Stimulated activated CD4-positive, alpha-beta T cell treated with anti-CD3 and anti-CD28 coated beads, TNF-alpha, amount 100 ng/mL, for 1 hour (primary cell): ENCODE measurements around the gene COX6A2.

Experiments used
- DNase-seq, 3 donors: peaks; one replicate each; pipeline ENCODE4 v3.0.0-alpha.2; 2020; ENCODE audit warnings: low read depth in 3 of 3, low spot score in 1 of 3

Gene COX6A2

DNA sequence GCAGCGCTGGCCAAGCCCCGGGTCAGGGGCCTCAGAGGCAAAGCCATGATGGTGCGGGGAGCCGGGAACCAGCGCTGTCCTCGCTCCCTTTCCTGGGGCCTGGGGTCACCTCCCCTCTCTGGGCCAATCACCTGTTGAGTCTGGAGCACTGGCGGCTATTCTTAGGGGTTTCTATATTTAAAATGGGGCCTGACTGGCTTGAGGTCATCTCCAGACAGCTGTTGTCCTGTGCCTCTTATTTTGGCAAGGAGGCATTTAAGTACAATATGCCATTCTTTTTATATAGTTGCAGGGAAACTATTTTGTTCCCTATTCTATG lies at the start of gene COX6A2:
COX6A2 (minus strand) TSS at position 82 of the 319 bp plus-strand sequence; CDS start at position 47, 35 bp downstream.
- no peak for DNase-seq

DNA sequence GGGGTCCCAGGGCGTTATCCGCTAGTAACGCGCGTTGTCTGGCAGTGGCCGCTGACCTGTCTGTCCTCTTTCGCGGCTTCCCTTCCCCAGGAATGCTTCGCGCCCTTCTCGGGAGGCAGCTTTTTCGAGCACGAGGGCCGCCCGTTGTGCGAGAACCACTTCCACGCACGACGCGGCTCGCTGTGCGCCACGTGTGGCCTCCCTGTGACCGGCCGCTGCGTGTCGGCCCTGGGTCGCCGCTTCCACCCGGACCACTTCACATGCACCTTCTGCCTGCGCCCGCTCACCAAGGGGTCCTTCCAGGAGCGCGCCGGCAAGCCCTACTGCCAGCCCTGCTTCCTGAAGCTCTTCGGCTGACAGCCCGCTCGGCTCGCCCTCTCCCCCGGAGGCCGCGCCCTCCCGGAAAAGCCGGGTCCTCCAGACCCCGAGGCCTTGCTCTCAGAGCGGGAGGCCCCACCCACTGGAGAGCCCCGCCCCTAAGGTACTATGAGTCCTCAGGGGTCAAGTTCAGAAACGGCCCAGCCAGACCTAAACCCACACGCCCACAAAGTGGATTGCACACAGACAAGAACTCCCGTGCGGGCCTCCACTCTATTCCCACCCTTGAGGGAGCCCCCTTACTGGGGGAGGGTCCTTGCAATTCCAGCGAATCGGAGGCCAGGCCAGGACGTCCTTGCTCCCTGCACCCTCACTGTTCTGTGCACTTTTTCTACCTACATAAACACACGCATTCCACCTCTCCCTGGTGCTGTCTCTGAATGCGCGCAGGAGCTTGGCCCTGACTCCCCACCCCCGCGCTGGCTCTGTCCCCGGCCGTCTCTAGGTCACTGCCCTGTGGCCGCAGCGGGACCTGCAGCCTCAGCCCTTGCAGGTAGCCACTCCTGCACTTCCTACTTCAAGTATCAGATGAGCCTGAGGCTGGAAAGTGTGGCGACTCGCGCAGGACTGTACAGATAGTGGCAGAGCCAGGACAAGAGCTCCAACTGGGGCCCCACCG lies 49.4 kb upstream of the COX6A2 start:
- no peak for DNase-seq

DNA sequence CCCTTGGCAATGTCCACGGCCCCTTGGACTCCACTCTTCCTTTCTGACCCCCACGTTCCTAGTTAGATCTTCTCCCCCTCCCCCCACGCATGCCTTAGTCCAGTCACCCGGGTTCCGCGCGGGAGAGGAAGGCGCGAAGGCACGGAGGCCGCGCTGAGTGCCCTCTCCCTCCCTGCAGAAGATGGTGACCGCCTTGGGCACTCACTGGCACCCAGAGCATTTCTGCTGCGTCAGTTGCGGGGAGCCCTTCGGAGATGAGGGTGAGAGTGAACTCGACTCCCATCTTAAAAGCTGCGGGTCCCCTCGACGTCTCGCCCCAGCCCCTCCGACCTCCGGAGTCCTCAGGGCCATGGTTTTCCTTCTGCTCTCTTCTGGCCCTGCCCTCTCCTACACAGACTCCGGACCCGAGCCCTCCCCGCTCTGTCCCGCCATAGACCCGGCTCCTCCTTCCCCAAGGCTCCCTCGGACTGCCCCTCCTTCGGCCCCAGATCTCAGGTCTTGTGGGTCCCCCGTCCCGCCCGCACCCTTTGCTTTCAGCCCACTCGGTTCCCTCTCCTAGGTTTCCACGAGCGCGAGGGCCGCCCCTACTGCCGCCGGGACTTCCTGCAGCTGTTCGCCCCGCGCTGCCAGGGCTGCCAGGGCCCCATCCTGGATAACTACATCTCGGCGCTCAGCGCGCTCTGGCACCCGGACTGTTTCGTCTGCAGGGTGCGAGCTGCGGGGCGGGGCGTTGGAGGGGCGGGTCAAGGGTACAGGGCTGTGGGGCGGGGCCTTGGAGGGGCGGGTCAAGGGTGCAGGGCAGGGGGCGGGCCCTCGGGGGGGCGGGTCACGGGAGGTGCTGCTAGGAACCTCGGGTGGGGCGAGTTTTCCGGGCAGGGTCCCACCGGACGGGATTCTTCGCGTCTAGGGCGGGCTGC lies 48.4 kb upstream of the COX6A2 start:
- DNase-seq: peak; percentile 79 to 85 (median 82)

DNA sequence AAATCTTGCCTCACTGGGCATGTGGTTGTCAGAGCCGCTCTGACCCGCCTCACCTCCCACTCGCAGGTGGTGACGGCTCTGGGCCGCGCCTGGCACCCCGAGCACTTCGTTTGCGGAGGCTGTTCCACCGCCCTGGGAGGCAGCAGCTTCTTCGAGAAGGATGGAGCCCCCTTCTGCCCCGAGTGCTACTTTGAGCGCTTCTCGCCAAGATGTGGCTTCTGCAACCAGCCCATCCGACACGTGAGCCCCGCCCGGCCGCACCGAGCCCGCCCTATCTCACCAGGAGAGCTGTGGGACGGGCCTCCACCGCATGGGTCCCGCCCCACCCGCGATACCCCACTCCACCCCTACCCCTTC lies 47.8 kb upstream of the COX6A2 start:
- no peak for DNase-seq

DNA sequence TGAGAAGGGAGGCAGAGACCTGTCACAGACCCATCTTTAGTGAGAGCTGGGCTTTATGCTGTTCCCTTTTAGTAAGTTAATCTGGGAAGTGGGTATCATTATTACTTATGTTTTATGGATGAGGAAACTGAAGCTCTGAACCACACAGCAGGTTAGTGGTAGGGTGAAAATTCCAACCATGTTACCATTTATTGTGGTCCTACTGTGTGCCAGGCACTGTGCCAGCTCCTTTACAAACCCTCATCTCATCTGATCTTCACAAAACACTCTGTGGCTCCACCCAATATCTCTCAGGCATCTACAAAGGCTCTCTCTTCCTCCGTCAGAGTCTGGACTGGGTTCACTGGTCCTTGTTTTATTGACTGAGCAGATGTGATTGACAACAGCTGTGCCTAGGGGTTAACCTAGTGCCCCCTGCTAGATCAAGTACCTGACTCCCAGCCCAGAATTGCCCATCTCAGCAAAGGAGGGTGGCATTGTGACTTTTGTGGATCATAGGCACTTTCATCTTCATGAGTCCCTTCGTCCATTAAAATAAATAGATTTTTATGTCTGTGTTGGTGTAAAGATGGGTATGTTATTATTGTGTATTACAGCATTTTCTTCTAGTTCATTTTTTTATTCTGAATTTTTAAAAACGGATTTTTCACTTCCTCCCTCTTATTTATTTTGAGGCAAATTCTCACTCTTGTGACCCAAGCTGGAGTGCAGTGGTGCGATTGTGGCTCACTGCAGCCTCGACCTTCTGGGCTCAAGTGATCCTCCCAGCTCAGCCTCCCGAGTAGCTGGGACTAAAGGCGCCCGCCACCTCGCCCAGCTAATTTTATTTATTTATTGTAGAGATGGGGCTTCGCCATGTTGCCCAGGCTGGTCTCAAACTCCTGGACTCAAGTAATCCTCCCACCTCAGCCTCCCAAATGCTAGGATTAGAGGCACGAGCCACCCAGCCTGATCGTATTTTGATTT lies 46.9 kb upstream of the COX6A2 start:
- no peak for DNase-seq

DNA sequence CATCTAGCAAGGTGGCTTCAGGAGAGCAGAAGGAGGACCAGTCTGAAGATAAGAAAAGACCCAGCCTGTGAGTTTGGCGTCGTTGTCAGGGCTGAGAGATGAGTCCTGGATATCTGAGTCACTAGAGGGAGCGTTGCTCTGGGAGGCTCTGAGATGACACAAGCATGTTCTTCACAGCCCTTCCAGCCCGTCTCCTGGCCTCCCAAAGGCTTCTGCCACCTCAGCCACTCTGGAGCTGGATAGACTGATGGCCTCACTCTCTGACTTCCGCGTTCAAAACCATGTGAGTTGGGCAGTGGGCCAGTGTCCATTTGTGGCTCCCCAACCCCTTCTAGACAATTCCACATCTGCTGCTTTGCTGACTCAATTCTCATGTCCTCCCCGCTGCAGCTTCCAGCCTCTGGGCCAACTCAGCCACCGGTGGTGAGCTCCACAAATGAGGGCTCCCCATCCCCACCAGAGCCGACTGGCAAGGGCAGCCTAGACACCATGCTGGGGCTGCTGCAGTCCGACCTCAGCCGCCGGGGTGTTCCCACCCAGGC lies 46.1 kb upstream of the COX6A2 start:
- DNase-seq: no peak

DNA sequence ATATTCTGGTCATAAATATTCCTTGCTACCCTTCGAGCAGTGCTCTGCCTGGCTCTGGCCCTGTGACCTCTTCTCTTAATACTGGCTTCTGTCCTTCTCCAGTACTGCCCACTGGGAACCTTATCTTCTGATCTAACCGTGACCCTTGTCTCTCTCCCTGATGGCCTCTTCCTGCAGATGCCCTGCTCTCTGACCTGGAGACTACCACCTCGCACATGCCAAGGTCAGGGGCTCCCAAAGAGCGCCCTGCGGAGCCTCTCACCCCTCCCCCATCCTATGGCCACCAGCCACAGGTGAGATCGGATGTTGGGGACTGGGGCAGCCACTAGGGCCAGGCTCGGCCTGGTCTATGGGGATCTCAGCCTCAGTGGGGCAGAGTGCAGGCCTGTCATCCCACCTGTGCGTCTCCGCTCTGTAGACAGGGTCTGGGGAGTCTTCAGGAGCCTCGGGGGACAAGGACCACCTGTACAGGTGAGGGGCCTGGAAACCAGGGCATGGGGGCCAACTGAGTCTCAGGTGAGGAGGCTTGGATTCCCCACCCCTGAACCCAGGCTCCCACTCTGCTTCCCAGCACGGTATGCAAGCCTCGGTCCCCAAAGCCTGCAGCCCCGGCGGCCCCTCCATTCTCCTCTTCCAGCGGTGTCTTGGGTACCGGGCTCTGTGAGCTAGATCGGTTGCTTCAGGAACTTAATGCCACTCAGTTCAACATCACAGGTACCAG lies 45.3 kb upstream of the COX6A2 start:
- no peak for DNase-seq

DNA sequence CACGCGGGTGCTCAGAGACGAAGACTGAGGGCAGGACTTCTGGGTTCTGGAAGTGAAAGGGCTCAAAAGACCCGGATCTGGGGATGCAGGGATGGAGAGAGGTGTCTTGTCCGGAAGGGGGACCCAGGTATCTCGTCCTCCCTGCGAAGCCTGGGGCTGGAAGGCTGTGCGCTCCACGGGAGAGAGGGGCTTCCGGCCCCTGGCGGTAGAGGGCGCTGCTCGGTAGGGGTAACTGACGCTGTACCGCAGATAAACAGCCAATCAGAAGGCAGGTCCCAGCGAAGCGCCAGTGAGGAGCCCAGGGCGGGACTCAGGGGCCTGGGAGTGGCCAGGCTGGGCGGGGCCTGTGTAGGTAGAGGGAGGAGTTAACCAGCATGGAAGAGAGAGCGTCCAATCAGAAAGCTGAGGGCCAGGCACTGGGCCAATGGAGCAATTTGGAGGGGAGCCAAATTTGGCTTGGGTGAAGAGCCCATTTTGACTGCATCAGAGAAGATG lies 44.6 kb upstream of the COX6A2 start:
- DNase-seq: no peak

DNA sequence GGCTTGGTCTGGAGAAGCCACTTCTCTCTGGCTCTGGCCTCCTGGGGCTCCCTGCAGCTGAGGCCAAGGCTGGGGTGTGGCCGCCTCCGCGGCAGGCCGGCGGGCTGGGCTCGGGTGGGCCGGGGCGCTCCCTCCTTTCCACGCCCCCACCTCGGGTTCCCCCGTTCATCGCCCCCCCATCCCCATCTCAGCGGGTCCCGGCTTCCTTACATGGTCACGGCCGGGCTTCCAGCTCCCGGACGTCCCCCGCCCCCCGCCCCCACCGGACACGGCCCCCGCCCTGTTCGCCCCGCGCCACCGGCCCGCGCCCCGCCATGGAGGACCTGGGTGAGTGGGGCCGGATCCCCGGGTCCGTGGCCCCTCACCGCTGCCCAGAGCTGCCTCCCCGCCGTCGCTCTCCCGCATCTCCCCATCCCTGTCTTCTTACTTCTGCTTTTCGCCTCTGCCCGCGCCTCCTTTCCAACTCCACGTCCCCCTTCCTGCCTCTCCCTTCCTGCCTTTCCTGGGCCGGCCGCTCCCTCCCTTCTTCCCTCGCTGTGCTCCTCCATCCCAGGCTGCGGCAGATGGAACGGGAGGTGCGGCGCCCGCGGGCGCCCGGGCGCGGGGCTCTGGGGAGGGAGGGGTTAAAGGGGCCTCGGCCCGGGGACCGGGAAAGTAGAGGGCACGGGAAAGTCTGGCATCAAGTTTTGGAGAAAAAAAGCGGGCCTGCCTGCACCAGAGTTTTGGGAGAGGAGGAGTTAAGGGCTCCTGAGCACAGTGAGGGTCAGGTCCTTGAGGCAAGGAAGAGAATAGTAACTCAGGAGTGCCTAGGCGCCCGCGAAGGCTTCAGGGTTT lies 43.9 kb upstream of the COX6A2 start, which contains the start of gene TGFB1I1:
TGFB1I1 (plus strand) TSS at position 278 of the 834 bp plus-strand sequence; CDS start at position 315, 37 bp downstream.
- DNase-seq: no peak

DNA sequence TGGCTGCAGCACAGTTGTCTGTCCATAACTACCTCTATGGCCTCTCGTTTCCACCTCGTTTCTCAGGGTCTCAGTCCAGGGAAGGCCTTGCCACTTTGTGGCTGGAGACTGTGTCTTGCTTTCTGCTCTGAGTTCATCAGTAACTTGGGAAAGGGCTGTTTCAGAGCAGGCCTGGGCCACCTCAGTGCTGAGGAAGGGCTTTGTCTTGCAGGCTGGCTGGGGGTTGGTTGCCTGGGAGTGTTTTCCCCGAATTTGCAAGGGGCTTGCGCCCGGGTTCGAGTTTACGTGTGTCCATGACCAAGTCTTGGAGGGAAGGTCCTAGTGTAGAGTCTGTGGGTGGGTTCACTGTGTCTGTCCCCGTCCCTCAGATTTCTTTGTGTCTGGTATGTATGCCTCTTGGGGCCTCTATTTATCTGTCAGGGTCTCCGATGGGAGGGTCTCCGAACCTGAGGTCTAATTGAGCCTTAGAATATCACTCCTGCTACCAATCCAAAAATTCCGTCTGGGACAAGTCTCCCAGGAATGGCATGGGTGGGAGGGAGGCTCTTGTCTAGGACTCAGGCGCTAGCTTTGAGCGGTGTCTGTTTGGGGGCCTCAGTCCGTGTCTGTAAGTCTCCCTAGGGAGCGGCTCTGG lies 43.2 kb upstream of the COX6A2 start:
- no peak for DNase-seq

DNA sequence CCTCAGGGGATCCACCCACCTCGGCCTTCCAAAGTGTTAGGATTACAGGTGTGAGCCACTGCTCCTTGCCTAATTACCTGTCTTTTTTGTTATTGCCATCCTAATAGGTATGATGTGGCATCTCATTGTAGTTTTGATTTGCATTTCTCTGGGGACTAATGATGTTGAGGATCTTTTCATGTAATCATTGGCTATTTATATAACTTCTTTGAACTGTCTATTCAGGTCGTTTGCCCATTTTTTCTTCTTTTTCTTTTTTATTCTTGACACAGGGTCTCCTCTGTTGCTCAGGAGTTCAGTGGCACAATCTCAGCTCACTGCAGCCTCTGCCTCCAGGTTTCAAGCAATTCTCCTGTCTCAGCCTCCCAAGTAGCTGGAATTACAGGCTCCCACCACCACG lies 42.5 kb upstream of the COX6A2 start:
- no peak for DNase-seq

DNA sequence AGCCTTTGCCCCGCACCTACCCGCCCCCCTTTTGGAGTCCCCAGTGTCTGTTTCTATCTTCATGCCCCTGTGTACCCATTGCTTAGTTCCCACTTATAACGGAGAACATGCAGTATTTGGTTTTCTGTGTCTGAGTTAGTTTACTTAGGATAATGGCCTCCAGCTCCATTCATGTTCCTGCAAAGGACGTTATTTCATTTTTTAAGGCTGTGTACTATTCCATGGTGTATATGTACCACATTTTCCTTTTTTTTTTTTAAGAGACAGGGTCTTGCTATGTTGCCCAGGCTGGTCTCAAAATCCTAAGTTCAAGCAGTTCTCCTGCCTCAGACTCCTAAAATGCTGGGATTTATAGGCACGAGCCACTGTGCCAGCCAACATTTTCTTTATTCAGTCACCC lies 39.7 kb upstream of the COX6A2 start:
- DNase-seq: no peak

DNA sequence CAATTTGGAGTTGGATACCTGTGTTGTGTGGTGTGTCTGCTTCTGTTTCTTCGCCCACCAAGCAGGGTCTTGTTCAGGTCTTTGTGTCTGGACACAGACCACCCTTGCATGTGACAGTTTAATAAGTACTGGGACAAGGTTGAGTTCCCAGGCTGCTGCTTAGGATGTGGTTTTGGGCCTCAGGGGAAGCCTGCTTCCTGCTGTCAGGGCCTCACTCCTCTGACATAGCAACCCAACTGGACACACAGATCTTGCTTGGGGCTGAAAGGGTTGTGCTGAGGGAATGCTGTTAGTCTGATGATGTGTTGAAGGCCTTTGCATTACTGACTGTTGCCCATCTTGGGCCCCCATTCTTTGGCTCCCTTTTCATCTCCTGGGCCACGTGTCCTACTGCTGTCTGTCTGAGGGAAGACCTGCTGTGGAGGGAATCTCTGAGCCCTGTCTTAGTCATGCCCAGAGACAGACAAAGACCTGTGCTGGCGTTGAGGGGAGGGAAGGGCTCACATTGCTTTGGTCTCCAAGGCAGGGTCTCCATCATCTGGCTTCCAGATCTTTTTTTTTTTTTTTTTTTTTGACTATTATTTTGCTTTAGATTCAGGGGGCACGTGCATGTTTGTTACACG lies 39.1 kb upstream of the COX6A2 start:
- no peak for DNase-seq

DNA sequence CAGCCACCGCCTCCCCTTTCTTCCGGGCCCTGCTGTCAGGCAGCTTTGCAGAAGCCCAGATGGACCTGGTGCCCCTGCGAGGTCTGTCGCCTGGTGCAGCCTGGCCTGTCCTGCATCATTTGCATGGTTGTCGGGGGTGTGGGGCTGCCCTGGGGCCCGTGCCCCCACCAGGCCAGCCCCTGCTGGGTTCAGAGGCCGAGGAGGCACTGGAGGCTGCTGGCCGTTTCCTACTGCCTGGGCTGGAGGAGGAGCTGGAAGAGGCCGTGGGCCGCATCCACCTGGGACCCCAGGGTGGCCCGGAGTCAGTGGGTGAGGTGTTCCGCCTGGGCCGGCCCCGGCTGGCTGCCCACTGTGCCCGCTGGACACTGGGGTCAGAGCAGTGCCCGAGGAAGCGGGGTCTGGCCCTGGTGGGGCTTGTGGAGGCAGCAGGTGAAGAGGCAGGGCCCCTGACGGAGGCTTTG lies 38.3 kb upstream of the COX6A2 start:
- DNase-seq: no peak

DNA sequence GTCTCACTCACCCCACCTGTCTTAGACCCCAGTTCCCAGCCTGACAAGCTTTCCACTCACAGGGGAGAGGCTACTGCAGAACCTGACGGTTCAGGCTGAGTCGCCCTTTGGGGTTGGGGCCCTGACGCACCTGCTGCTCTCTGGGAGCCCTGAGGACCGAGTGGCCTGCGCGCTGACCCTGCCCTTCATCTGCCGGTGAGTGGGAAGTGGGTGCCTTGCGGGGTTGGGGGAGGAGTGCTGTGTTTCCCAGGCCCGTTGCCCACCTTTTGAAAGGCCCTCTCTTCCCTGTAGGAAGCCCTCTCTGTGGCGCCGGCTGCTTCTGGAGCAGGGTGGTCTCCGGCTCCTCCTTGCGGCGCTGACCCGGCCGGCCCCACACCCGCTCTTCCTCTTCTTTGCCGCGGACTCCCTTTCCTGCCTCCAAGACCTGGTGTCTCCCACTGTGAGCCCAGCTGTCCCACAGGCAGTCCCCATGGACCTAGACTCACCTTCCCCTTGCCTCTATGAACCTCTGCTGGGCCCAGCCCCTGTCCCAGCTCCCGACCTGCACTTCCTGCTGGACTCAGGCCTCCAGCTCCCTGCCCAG lies 37.7 kb upstream of the COX6A2 start:
- no peak for DNase-seq

DNA sequence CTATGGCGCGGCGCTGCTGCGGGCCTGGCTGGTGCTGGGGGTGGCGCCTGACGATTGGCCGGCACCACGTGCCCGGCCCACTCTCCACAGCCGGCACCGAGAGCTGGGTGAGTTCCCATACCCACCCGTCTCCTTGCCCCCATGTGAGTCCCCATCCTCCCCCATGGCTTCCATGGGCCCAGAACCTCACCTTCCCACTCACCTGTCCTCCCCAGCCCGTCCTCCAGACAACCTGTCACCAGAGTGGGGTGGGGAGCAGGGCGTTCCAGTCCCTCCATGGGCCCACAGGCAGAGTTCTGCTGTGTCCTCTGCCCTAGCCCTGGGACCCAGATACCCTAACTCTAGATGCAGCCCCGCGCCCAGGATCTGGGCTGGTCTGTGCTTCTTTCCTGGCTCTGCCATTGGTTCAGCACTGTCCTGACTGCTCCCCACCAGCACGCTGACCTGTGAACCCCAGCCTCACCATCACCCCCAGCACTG lies 36.7 kb upstream of the COX6A2 start:
- DNase-seq: no peak

DNA sequence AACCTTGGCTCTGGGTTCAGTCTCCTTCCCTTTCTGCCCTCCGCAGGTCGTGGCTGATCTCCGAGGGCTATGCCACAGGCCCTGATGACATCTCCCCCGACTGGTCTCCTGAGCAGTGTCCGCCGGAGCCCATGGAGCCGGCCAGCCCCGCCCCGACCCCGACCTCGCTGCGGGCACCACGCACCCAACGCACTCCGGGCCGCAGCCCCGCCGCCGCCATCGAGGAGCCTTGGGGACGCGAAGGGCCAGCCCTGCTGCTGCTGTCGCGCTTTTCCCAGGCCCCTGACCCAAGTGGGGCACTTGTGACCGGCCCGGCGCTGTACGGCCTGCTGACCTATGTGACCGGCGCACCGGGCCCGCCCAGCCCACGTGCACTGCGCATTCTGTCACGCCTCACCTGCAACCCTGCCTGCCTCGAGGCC lies 36.2 kb upstream of the COX6A2 start:
- DNase-seq: no peak
